K562 (cell line): ENCODE results near the gene NAT14. TPM values are rescaled to one million over a fixed set of nuclear protein-coding genes. Genes with fewer than 3 reads are reported as not detected.

Experiments used
- CGGBP1 ChIP-seq: fragments of 250-450 bp; sonication (Bioruptor Pico); IDR thresholded peaks from 2 replicates; pipeline ENCODE4 v1.9.0; 2021; ENCODE audit warnings: mild to moderate bottlenecking
- E4F1 ChIP-seq: fragments of 250-450 bp; sonication (Bioruptor Pico); IDR thresholded peaks from 2 replicates; pipeline ENCODE4 v1.5.0; 2021; ENCODE audit warnings: mild to moderate bottlenecking, borderline replicate concordance
- ESRRA ChIP-seq: fragments of 450-650 bp; IDR thresholded peaks from 2 replicates; pipeline ENCODE4 v1.6.1; 2014; ENCODE audit warnings: low read depth, mild to moderate bottlenecking, moderate library complexity, borderline replicate concordance
- FOXK2 ChIP-seq, 2 experiments: fragments of 450-650 bp; IDR thresholded peaks in 1 of 2; conservative IDR thresholded peaks in 1 of 2; 2 replicates each; pipeline ENCODE4 v1.6.1; 2016; ENCODE audit warnings: low read depth in 2 of 2, mild to moderate bottlenecking in 1 of 2
- FOXP1 ChIP-seq: sonication (generic); formaldehyde crosslinking; IDR thresholded peaks from 2 replicates; pipeline ENCODE4 v1.8.0; 2022; ENCODE audit warnings: mild to moderate bottlenecking, missing genetic modification reagents
- HMG20B ChIP-seq: fragments of 250-450 bp; sonication (Bioruptor Pico); IDR thresholded peaks from 2 replicates; pipeline ENCODE4 v1.5.0; 2021; ENCODE audit warnings: mild to moderate bottlenecking
- NEUROD1 ChIP-seq: fragments of 150-350 bp; IDR thresholded peaks from 2 replicates; pipeline ENCODE4 v1.6.1; 2014; ENCODE audit warnings: borderline replicate concordance, low read length, low read depth; ENCODE audit not compliant: partially characterized antibody
- PHB ChIP-seq: fragments of 250-450 bp; sonication (Bioruptor Pico); IDR thresholded peaks from 2 replicates; pipeline ENCODE4 v1.5.0; 2021
- PHB2 ChIP-seq: fragments of 450-650 bp; IDR thresholded peaks from 2 replicates; pipeline ENCODE4 v1.6.1; 2017; ENCODE audit warnings: low read depth
- PREB ChIP-seq: sonication (generic); formaldehyde crosslinking; IDR thresholded peaks from 2 replicates; pipeline ENCODE4 v1.8.1; 2023; ENCODE audit warnings: mild to moderate bottlenecking, missing genetic modification reagents
- RBM25 ChIP-seq: fragments of 200-400 bp; formaldehyde crosslinking; IDR thresholded peaks from 2 replicates; pipeline ENCODE4 v1.6.1; 2018; ENCODE audit warnings: low read length, low read depth, moderate library complexity; ENCODE audit not compliant: severe bottlenecking
- SIRT6 ChIP-seq: IDR thresholded peaks from one replicate; pipeline ENCODE4 v1.6.1; 2012; ENCODE audit warnings: low read depth, mild to moderate bottlenecking, control low read depth, inconsistent platforms, low read length, moderate library complexity
- SP2 ChIP-seq: IDR thresholded peaks from 2 replicates; pipeline ENCODE4 v1.6.1; 2011; ENCODE audit warnings: mild to moderate bottlenecking, low read depth, low read length, moderate library complexity; ENCODE audit not compliant: poor library complexity, severe bottlenecking; ENCODE audit errors: extremely low read depth
- U2AF1 ChIP-seq: fragments of 200-400 bp; formaldehyde crosslinking; optimal IDR thresholded peaks from 2 replicates; pipeline ENCODE3; 2017; ENCODE audit warnings: mild to moderate bottlenecking, low read depth, low read length, moderate library complexity
- ZBTB11 ChIP-seq, 3 experiments: fragments of 200-800 bp in 1 of 3; fragments of 250-450 bp in 1 of 3; fragments of 450-650 bp in 1 of 3; sonication (Bioruptor Pico) in 1 of 3; sonication (Bioruptor generic) in 1 of 3; formaldehyde crosslinking in 1 of 3; IDR thresholded peaks; 2 replicates each; pipeline versions ENCODE4 v1.6.1 to v1.8.0; 2016 to 2022; ENCODE audit warnings: mild to moderate bottlenecking in 2 of 3, missing genetic modification characterization in 2 of 3, missing compliant biosample characterization in 1 of 3, moderate library complexity in 1 of 3
- ZFP91 ChIP-seq: sonication (generic); formaldehyde crosslinking; IDR thresholded peaks from 2 replicates; pipeline ENCODE4 v1.8.0; 2022; ENCODE audit warnings: mild to moderate bottlenecking, missing genetic modification reagents
- ZNF507 ChIP-seq: conservative IDR thresholded peaks from 2 replicates; pipeline ENCODE4 v1.6.1; 2017; ENCODE audit warnings: missing genetic modification characterization, missing compliant biosample characterization
- ZSCAN32 ChIP-seq: fragments of 450-650 bp; formaldehyde crosslinking; IDR thresholded peaks from 2 replicates; pipeline ENCODE4 v1.4.0; 2020; ENCODE audit warnings: mild to moderate bottlenecking, moderate library complexity
- polyA plus RNA-seq, 8 experiments: library from polyadenylated mRNA; depleted of rRNA in 4 of 8; stranded (reverse) in 5 of 8; unstranded in 3 of 8; fragments of >200 nt; fragmentation: Nextera tagmentation in 2 of 8; fragmentation: Illumina TruSeq in 1 of 8; extraction: Ambion mirVana in 2 of 8; extraction: Trizol in 1 of 8; gene quantifications; 2 replicates each; pipeline versions ENCODE4 v1.2.1 to v1.2.3, GENCODE V29; 2011 to 2014; ENCODE audit warnings: inconsistent platforms in 1 of 8, missing spikeins in 1 of 8
- total RNA-seq, 7 experiments: library from RNA; depleted of rRNA in 6 of 7; stranded (reverse); fragments of >200 nt in 6 of 7; fragmentation: Illumina TruSeq in 2 of 7; extraction: Trizol in 2 of 7; gene quantifications; 2 replicates each; pipeline versions ENCODE4 v1.2.1 to v1.2.3, GENCODE V29; 2011 to 2021; ENCODE audit warnings: low replicate concordance in 1 of 7

NAT14 gene
- total and polyA plus RNA-seq, 9 of the 15 experiments (the other 6 are each of a cell fraction or from before 2014, with no cell fraction given) = 2.4 to 77.0 (median 26.7) TPM

- no peak for TF ChIP-seq ZFP91 (CRISPR knock-in tag)
- TF ChIP-seq NEUROD1 = peak; percentile 13
- no peak for TF ChIP-seq E4F1 (CRISPR knock-in tag)
- peak in 1 of 3 experiments; percentile 40; a peak in 2 of 6 replicates for TF ChIP-seq ZBTB11 (CRISPR knock-in tag; IDR thresholded peaks at IDR 0.05)
- peak; percentile 49; the same call in 1 of the 2 replicates for TF ChIP-seq ESRRA
- TF ChIP-seq FOXP1 (CRISPR knock-in tag) = 0 out of 2 replicates have a peak, but pooled peaks have one; percentile 50
- TF ChIP-seq ZNF507 (tag) = no peak
- TF ChIP-seq PHB2 = no peak
- no peak for TF ChIP-seq U2AF1
- no peak for TF ChIP-seq SIRT6
- peak; percentile 92 for TF ChIP-seq RBM25
- peak; percentile 53 for TF ChIP-seq SP2
- TF ChIP-seq PHB (CRISPR knock-in tag) = no peak
- no peak for TF ChIP-seq CGGBP1 (CRISPR knock-in tag)
- TF ChIP-seq ZSCAN32 (CRISPR knock-in tag) = no peak
- TF ChIP-seq PREB (CRISPR knock-in tag) = no peak
- no peak for TF ChIP-seq HMG20B (CRISPR knock-in tag)
- peak in 1 of 2 experiments; percentile 42; a peak in 2 of 4 replicates for TF ChIP-seq FOXK2 (conservative IDR thresholded peaks at IDR 0.05 in 1 of 2, IDR thresholded peaks at IDR 0.05 in 1 of 2; ENCODE audit: low read depth in 2 of 2)
Measured at GRCh38 chr19:55476100-55476775, 8.8 kb upstream of the NAT14 start, which contains the start of gene ZNF628 (continued).
